GM12874 (cell line): ENCODE results near the gene KRT40.

Experiments
- TF ChIP-seq, protein P1 (sequence below): IDR thresholded peaks from 2 replicates; pipeline ENCODE4 v1.5.1; 2011; ENCODE audit warnings: low read depth, mild to moderate bottlenecking, control low read depth, low read length, moderate library complexity; ENCODE audit not compliant: insufficient read depth

The KRT40 gene

GRCh38 chr17:40945414-40945813, 38.7 kb downstream of the KRT40 start:
- TF ChIP-seq, protein P1, sequence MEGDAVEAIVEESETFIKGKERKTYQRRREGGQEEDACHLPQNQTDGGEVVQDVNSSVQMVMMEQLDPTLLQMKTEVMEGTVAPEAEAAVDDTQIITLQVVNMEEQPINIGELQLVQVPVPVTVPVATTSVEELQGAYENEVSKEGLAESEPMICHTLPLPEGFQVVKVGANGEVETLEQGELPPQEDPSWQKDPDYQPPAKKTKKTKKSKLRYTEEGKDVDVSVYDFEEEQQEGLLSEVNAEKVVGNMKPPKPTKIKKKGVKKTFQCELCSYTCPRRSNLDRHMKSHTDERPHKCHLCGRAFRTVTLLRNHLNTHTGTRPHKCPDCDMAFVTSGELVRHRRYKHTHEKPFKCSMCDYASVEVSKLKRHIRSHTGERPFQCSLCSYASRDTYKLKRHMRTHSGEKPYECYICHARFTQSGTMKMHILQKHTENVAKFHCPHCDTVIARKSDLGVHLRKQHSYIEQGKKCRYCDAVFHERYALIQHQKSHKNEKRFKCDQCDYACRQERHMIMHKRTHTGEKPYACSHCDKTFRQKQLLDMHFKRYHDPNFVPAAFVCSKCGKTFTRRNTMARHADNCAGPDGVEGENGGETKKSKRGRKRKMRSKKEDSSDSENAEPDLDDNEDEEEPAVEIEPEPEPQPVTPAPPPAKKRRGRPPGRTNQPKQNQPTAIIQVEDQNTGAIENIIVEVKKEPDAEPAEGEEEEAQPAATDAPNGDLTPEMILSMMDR = no peak

DNA sequence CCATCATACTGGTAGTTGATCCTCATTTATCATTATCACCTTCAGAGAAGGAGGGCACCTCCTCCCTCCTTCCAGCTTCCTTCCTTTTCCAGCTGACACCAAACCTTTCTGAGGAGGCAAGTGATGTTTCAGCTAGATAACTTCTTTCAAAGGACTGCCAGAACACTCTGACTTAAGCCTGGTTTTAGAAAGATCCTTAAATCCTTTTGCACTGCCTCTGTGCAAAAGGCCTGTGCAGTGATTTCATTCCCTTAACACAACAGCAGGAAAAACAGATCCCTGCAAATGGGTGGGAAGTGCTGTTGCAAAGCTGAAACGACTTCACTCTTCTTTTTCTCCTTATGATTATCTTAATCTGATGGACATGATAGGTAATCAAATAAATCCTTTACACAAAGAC, 39.6 kb downstream of the KRT40 start:
- TF ChIP-seq, protein P1 = no peak

DNA sequence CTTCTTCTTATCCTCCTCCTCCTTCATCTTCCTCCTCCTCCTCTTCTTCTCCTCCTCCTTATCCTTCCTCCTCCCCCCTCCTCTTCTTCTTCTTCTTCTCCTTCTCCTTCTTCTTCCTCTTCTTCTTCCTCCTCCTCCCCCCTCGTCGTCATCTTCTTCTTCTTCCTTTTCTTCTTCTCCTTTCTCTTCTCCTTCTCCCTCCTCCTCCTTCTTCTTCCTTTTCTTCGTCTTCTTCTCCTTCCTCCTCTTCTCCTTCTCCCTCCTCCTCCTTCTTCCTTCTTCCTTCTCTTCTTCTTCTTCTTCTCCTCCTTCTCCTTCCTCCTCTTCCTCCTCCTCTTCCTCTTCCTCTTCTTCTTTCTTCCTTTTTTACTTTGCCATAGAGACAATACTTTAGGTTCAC, 41.6 kb downstream of the KRT40 start:
- TF ChIP-seq, protein P1 = no peak

- TF ChIP-seq, protein P1 = no peak
Measured at GRCh38 chr17:40940266-40940665, 43.9 kb downstream of the KRT40 start.

- TF ChIP-seq, protein P1 = no peak
Measured at GRCh38 chr17:40938981-40939380, 45.1 kb downstream of the KRT40 start.

GRCh38 chr17:40937384-40937819, 46.7 kb downstream of the KRT40 start, which contains the start of gene KRT23:
KRT23 (minus strand) TSS chr17:40937646; CDS start chr17:40936603, 1,043 bp downstream.
- TF ChIP-seq, protein P1 = no peak

DNA sequence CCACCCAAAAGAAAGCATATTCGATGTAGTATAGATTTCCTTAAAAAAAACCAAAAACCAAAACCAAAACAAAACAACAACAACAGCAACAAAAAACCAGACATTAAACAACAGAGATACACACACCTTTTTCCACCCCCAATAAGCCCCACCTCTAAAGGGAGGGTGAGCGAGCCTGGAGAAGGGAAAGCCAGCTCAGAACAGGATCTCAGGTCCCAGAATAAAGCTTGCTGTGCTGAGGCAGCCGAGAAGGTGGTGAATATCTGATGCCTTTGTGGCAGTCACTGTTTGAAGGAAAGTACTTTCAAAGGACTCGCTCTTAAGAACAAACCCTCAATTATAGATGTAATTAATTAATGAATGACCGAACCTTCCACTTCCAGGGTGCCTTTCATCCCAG, 47.1 kb downstream of the KRT40 start:
- TF ChIP-seq, protein P1 = no peak
